CD14-positive monocyte (primary cell): ENCODE results near the gene CAPN6. TPM values are rescaled to one million over a fixed set of nuclear protein-coding genes. Genes with fewer than 3 reads are reported as not detected.

Experiments
- DNase-seq, 3 donors: peaks; one replicate each; pipeline ENCODE4 v3.0.0-alpha.2; 2011 to 2022
- H2AFZ ChIP-seq: 2 replicates; pipeline ENCODE4 v1.6.0; 2012; ENCODE audit warnings: mild to moderate bottlenecking, low read depth, low read length, inconsistent platforms; ENCODE audit not compliant: insufficient read depth, poor library complexity, severe bottlenecking
- H3K27ac ChIP-seq, 2 donors: 1 replicate in 1 of 2; 2 replicates in 1 of 2; pipeline ENCODE4 v1.5.1; 2012 to 2013; ENCODE audit warnings: low read length in 2 of 2, control low read depth in 1 of 2, inconsistent platforms in 1 of 2, low read depth in 1 of 2, mild to moderate bottlenecking in 1 of 2
- H3K27me3 ChIP-seq, 2 donors: one replicate each; pipeline versions ENCODE4 v1.6.0 to v1.6.1; 2011 to 2013; ENCODE audit warnings: low read length in 2 of 2; ENCODE audit not compliant: control insufficient read depth in 2 of 2, insufficient read depth in 2 of 2
- H3K36me3 ChIP-seq, 2 donors: replicated peaks in 1 of 2; 1 replicate in 1 of 2; 2 replicates in 1 of 2; pipeline versions ENCODE4 v1.5.1 to v1.6.1; 2012 to 2013; ENCODE audit warnings: low read length in 2 of 2, control low read depth in 1 of 2, inconsistent platforms in 1 of 2, mild to moderate bottlenecking in 1 of 2; ENCODE audit not compliant: insufficient read depth in 2 of 2, control insufficient read depth in 1 of 2
- H3K4me1 ChIP-seq, 2 donors: 1 replicate in 1 of 2; 2 replicates in 1 of 2; pipeline versions ENCODE4 v1.5.1 to v1.6.1; 2012 to 2013; ENCODE audit warnings: low read length in 2 of 2, control low read depth in 1 of 2, inconsistent platforms in 1 of 2, mild to moderate bottlenecking in 1 of 2, moderate library complexity in 1 of 2; ENCODE audit not compliant: insufficient read depth in 2 of 2, control insufficient read depth in 1 of 2
- H3K4me2 ChIP-seq: replicated peaks from 2 replicates; pipeline ENCODE3; 2012; ENCODE audit warnings: low read length, moderate library complexity, mild to moderate bottlenecking; ENCODE audit not compliant: poor library complexity, severe bottlenecking; ENCODE audit errors: extremely low read depth
- H3K4me3 ChIP-seq, 3 experiments: fragments of 200-600 bp in 1 of 3; sonication (generic) in 1 of 3; replicated peaks in 1 of 3; 1 replicate in 2 of 3; 2 replicates in 1 of 3; pipeline ENCODE4 v1.5.1; 2011 to 2013; ENCODE audit warnings: low read length in 3 of 3, mild to moderate bottlenecking in 3 of 3, control low read depth in 2 of 3, low read depth in 2 of 3, inconsistent platforms in 1 of 3, moderate library complexity in 1 of 3
- H3K79me2 ChIP-seq: 2 replicates; pipeline ENCODE4 v1.6.0; 2012; ENCODE audit warnings: mild to moderate bottlenecking, control low read depth, inconsistent platforms, low read length, moderate library complexity; ENCODE audit not compliant: insufficient read depth
- H3K9ac ChIP-seq: 2 replicates; pipeline ENCODE4 v1.6.0; 2017; ENCODE audit warnings: low read length, mild to moderate bottlenecking; ENCODE audit not compliant: insufficient read depth, poor library complexity, severe bottlenecking
- H3K9me3 ChIP-seq, 2 donors: replicated peaks in 1 of 2; 1 replicate in 1 of 2; 2 replicates in 1 of 2; pipeline versions ENCODE4 v1.5.1 to v1.6.1; 2012 to 2013; ENCODE audit warnings: low read length in 2 of 2, control low read depth in 1 of 2; ENCODE audit not compliant: control insufficient read depth in 1 of 2, insufficient read depth in 1 of 2
- H4K20me1 ChIP-seq: 2 replicates; pipeline ENCODE4 v1.6.0; 2012; ENCODE audit warnings: mild to moderate bottlenecking, low read length, control low read depth, moderate library complexity; ENCODE audit not compliant: insufficient read depth
- H3K27ac Mint-ChIP-seq, 7 donors: one replicate each; pipeline ENCODE4 v1.8.0; 2020; ENCODE audit warnings: mild to moderate bottlenecking in 7 of 7, mixed read lengths in 7 of 7, moderate library complexity in 6 of 7, inconsistent platforms in 2 of 7
- H3K27me3 Mint-ChIP-seq, 3 donors: one replicate each; pipeline ENCODE4 v1.8.0; 2021 to 2022; ENCODE audit warnings: low read depth in 3 of 3, mild to moderate bottlenecking in 3 of 3, mixed read lengths in 3 of 3, moderate library complexity in 3 of 3, inconsistent platforms in 1 of 3
- H3K36me3 Mint-ChIP-seq, 2 donors: one replicate each; pipeline ENCODE4 v1.8.0; 2020; ENCODE audit warnings: mixed read lengths in 2 of 2, inconsistent platforms in 1 of 2, mild to moderate bottlenecking in 1 of 2
- H3K4me1 Mint-ChIP-seq: one replicate; pipeline ENCODE4 v1.8.0; 2020; ENCODE audit warnings: mild to moderate bottlenecking, mixed read lengths
- H3K4me3 Mint-ChIP-seq, 2 donors: one replicate each; pipeline ENCODE4 v1.8.0; 2020; ENCODE audit warnings: mild to moderate bottlenecking in 2 of 2, mixed read lengths in 2 of 2, moderate library complexity in 1 of 2
- H3K9me3 Mint-ChIP-seq, 7 donors: one replicate each; pipeline ENCODE4 v1.8.0; 2020 to 2022; ENCODE audit warnings: mixed read lengths in 7 of 7, mild to moderate bottlenecking in 6 of 7, moderate library complexity in 6 of 7, inconsistent platforms in 2 of 7
- CTCF ChIP-seq: fragments of 200-600 bp; IDR thresholded peaks from one replicate; pipeline ENCODE4 v1.8.0; 2022; ENCODE audit warnings: antibody characterized with exemption, mild to moderate bottlenecking
- WGBS: methylation state at CpG from one replicate; pipeline ENCODE4 v1.1.5; 2013; ENCODE audit warnings: missing lambda C conversion rate; ENCODE audit not compliant: insufficient coverage; 5-methylcytosine and 5-hydroxymethylcytosine counted together
- intact Hi-C, 2 donors: fragments of 100-400 bp; cut with micrococcal nuclease; formaldehyde crosslinking; loops; one replicate each; pipeline versions ENCODE4 v1.15.0 to v1.15.1; 2023
- polyA plus RNA-seq, 3 donors: library from polyadenylated mRNA; depleted of rRNA in 1 of 3; unstranded in 2 of 3; stranded (reverse) in 1 of 3; fragments of 300-500 nt in 2 of 3; fragments of >200 nt in 1 of 3; fragmentation: Illumina TruSeq in 2 of 3; gene quantifications; 1 replicate in 2 of 3; 2 replicates in 1 of 3; pipeline ENCODE4 v1.2.3, GENCODE V29; 2012 to 2021

The CAPN6 gene
- polyA plus RNA-seq, 3 donors, result not detected

DNA sequence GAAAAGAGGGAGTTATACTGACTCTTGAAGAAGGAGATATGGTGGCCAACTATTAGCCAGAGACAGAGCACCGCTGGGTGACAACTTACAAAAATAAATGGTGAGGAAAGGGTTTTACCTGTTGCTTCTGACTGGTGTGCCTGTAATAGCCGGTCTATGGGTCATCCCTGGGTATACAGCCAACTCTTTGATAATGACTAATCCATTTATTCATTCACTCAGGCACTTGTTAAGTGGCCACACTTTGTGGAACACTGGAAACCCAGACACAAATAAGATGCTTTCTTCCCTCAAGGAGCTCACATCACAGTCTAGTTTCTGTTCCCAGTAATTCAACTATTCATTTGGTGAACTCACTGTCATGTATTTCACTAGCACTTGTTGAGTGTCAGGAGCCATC is 13.2 kb upstream of the CAPN6 start:
- no peak overlapping the region for H3K4me2 ChIP-seq
- WGBS, result no CpG with 5 or more reads among the region's 2 CpGs
- Mint-ChIP-seq H3K27me3 (peaks cover 0 to 6% (median 2%) of the 10 kb centered on the region in 3 donors), H3K9me3 (peaks cover 0 to 2% (median 0%) of the 10 kb centered on the region in 7 donors), H3K4me1 (no peaks in the 10 kb centered on the region), H3K27ac (no peak overlapping the region), H3K36me3 (no peaks in the 10 kb centered on the region), H3K4me3 (no peak overlapping the region)
- H3K9ac ChIP-seq, result no peak overlapping the region
- H4K20me1 ChIP-seq, result no peaks in the 10 kb centered on the region
- TF ChIP-seq CTCF, result no peak
- intact Hi-C loops, result no loop called here
- no peaks in the 10 kb centered on the region for H3K36me3 ChIP-seq
- H3K9me3 ChIP-seq, result no peaks in the 10 kb centered on the region
- no peaks in the 10 kb centered on the region for H3K4me1 ChIP-seq
- H3K27me3 ChIP-seq, result peaks cover 0 to 4% of the 10 kb centered on the region in 2 donors
- no peak for DNase-seq
- no peak overlapping the region for H3K27ac ChIP-seq
- no peaks in the 10 kb centered on the region for H3K79me2 ChIP-seq
- H2AFZ ChIP-seq, result no peak overlapping the region
- H3K4me3 ChIP-seq, result no peak overlapping the region

DNA sequence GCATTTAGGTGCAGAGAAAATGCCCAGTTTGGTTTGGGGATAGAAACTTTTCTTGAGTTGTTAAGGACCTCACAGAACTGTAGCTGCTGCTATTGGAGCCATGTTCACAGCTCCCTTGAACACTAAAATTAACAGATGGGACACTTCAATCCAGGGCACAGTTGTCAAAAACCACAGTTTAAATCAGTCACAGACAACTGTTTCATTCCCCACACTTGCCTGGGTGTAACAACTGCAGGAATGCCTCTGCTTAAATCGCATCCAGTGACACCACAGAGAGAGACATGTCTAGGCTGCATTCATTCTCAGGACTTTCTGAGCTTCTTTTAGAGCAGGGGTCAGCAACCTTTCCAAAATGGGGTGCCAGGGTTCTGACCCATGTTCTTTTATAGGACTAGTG is 12.7 kb upstream of the CAPN6 start:
- no peak overlapping the region for H3K27ac ChIP-seq
- intact Hi-C loops, result no loop called here
- Mint-ChIP-seq H3K36me3 (no peaks in the 10 kb centered on the region), H3K27me3 (peaks cover 0 to 6% (median 2%) of the 10 kb centered on the region in 3 donors), H3K27ac (no peak overlapping the region), H3K4me1 (no peaks in the 10 kb centered on the region), H3K4me3 (no peak overlapping the region), H3K9me3 (peaks cover 0 to 2% (median 0%) of the 10 kb centered on the region in 7 donors)
- no peaks in the 10 kb centered on the region for H3K4me1 ChIP-seq
- no peak overlapping the region for H3K4me3 ChIP-seq
- no peaks in the 10 kb centered on the region for H3K79me2 ChIP-seq
- H3K27me3 ChIP-seq, result peaks cover 0 to 2% of the 10 kb centered on the region in 2 donors
- no peaks in the 10 kb centered on the region for H3K36me3 ChIP-seq
- DNase-seq, result no peak
- H3K9ac ChIP-seq, result no peak overlapping the region
- no peak for TF ChIP-seq CTCF
- H2AFZ ChIP-seq, result no peak overlapping the region
- H3K4me2 ChIP-seq, result no peak overlapping the region
- 86% methylated on average over 1 of the region's 1 CpG for WGBS
- H3K9me3 ChIP-seq, result no peaks in the 10 kb centered on the region
- H4K20me1 ChIP-seq, result no peaks in the 10 kb centered on the region
